Adrenal gland (tissue), 5 donors: ENCODE data around the gene SNX9.

Experiments
- POLR2A ChIP-seq, 2 donors: fragments of 450-650 bp; IDR thresholded peaks; one replicate each; pipeline ENCODE4 v1.6.1; 2017; ENCODE audit warnings: antibody characterized with exemption in 2 of 2, mild to moderate bottlenecking in 2 of 2, moderate library complexity in 1 of 2
- TF ChIP-seq, protein P1 (sequence below), 6 experiments: fragments of 450-650 bp in 4 of 6; fragments of 200-600 bp in 2 of 6; sonication (generic) in 1 of 6; IDR thresholded peaks; 1 replicate in 5 of 6; 2 replicates in 1 of 6; pipeline versions ENCODE4 v1.5.1 to v1.8.0; 2016 to 2021; ENCODE audit warnings: antibody characterized with exemption in 6 of 6, mild to moderate bottlenecking in 2 of 6, moderate library complexity in 1 of 6
- donor health status: DM: no; HTN: no; CAD: no.

DNA sequence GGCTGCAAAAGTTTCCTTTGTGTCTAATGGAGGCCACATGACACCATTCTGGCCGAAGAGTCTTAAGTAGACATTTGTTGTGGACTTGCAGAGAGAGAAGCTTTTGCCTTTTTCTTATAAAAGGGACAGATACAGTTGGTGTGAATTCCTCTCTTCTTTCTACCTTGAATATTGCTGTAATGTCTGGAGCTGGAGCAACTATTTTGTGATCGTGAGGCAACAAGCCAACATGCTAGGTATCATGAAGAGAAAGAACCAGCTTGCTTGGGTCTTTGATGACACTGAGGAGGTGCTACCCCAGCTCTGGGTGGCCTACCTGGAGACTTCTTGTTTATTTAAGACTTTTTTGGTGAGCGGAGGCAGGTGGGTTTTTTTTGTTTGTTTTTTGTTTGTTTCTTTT, 142.3 kb downstream of the SNX9 start:
- TF ChIP-seq, protein P1, sequence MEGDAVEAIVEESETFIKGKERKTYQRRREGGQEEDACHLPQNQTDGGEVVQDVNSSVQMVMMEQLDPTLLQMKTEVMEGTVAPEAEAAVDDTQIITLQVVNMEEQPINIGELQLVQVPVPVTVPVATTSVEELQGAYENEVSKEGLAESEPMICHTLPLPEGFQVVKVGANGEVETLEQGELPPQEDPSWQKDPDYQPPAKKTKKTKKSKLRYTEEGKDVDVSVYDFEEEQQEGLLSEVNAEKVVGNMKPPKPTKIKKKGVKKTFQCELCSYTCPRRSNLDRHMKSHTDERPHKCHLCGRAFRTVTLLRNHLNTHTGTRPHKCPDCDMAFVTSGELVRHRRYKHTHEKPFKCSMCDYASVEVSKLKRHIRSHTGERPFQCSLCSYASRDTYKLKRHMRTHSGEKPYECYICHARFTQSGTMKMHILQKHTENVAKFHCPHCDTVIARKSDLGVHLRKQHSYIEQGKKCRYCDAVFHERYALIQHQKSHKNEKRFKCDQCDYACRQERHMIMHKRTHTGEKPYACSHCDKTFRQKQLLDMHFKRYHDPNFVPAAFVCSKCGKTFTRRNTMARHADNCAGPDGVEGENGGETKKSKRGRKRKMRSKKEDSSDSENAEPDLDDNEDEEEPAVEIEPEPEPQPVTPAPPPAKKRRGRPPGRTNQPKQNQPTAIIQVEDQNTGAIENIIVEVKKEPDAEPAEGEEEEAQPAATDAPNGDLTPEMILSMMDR (IDR thresholded peaks at IDR 0.05) = no peak
- no peak for TF ChIP-seq POLR2A (IDR thresholded peaks at IDR 0.05)
